Parathyroid adenoma (tissue), 2 donors: ENCODE data around the gene MLLT1.

Source experiments
- H2AFZ ChIP-seq: fragments of 300-600 bp; sonication (generic); one replicate; pipeline ENCODE4 v1.7.0; 2017; ENCODE audit warnings: antibody characterized with exemption, mild to moderate bottlenecking
- H3K27ac ChIP-seq: fragments of 300-600 bp; sonication (generic); one replicate; pipeline ENCODE4 v1.7.0; 2017
- H3K27me3 ChIP-seq: fragments of 300-600 bp; sonication (generic); one replicate; pipeline ENCODE4 v1.7.0; 2017; ENCODE audit warnings: low read length; ENCODE audit not compliant: control insufficient read depth, insufficient read depth
- H3K36me3 ChIP-seq: fragments of 300-600 bp; sonication (generic); one replicate; pipeline ENCODE4 v1.7.0; 2017; ENCODE audit warnings: low read length; ENCODE audit not compliant: control insufficient read depth, insufficient read depth
- H3K4me1 ChIP-seq: fragments of 300-600 bp; sonication (generic); one replicate; pipeline ENCODE4 v1.7.0; 2017; ENCODE audit warnings: control low read depth
- H3K4me2 ChIP-seq: fragments of 300-600 bp; sonication (generic); one replicate; pipeline ENCODE4 v1.7.0; 2017; ENCODE audit warnings: low read length
- H3K4me3 ChIP-seq: fragments of 300-600 bp; sonication (generic); one replicate; pipeline ENCODE4 v1.7.0; 2017; ENCODE audit warnings: low read depth, low read length
- H3K79me2 ChIP-seq: fragments of 300-600 bp; sonication (generic); one replicate; pipeline ENCODE4 v1.7.0; 2017; ENCODE audit warnings: control low read depth
- H3K9ac ChIP-seq: fragments of 300-600 bp; sonication (generic); one replicate; pipeline ENCODE4 v1.7.0; 2017; ENCODE audit warnings: mild to moderate bottlenecking
- H3K9me3 ChIP-seq: fragments of 300-600 bp; sonication (generic); one replicate; pipeline ENCODE4 v1.7.0; 2017; ENCODE audit warnings: low read length; ENCODE audit not compliant: control insufficient read depth
- TF ChIP-seq, protein P1 (sequence below): fragments of 300-600 bp; sonication (generic); IDR thresholded peaks from one replicate; pipeline ENCODE4 v1.7.0; 2017; ENCODE audit warnings: antibody characterized with exemption, mild to moderate bottlenecking
- donor health status: primary hyperparathyroidism.

Gene MLLT1

DNA sequence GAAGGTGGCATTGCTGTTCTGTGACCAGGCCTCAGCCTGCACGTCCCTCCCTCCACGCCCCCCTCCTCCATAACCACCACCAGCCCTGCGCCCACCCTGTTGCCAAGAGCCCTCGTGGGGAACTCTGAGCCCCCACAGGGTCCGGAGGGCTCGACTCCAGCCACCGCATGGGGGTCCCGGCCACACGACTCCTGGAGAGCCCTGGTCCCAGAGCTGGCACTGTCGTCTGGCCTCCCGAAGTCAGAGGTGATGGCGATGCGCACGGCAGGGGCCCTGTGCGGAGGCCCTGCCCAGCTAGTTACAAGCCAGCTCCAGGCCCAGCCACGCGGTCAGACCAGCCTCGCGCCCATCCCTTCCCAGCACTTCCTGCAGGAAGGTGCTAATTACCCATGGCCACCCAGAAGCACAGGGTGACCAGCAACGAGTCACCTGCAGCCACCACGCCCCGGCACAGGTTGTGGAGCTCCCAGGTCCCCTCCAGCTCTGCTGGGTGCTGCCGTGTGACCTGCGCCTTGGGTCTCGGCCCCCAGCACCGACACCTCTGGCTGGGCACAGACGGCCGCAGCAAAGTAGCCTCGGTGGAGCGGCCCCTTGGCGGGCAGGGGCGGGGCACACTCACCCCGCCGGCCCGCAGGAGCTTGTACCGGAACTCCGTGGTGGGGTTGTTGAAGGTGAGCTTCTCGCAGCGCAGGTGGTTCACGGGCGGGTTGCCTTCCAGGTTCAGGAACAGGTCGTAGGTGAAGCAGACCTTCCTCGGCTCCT, 49.6 kb downstream of the MLLT1 start:
- Histone ChIP-seq H3K27ac (no peak overlapping the region), H3K4me1 (peaks cover 11% of the 10 kb centered on the region), H3K36me3 (no peaks in the 10 kb centered on the region)

DNA sequence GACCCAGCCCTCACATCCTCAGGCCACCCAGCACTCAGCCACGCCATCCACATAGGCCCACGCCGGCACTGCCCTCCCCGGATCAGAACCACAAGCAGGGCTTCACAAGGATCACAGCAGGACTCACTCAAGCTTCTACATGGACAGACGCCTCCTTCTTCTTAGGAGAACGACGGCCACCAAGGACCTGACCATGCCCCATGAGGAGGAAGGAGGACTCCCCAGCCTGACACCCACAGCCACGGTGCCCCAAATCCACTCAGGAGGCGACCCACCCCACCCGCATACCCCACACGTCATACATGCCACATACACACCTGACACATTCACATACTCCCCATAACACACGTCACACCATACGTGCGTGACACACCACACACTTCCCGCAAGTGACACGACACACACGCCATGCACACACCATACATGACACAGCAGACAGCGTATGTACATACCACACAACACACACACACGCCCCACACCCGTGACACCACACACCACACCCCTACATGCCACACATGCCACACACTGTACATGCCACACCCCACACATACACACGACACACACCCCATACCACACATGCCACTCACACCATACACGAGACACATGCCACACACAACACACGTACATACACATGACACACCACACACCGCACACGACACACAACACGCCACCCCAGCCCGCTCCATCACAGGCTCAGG, 50.4 kb downstream of the MLLT1 start:
- Histone ChIP-seq H3K4me1 (peaks cover 11% of the 10 kb centered on the region), H3K9me3 (no peaks in the 10 kb centered on the region), H3K4me2 (no peak overlapping the region), H2AFZ (no peak overlapping the region), H3K79me2 (peaks cover 94% of the 10 kb centered on the region), H3K27ac (no peak overlapping the region), H3K4me3 (no peak overlapping the region), H3K9ac (no peak overlapping the region), H3K36me3 (no peaks in the 10 kb centered on the region), H3K27me3 (no peaks in the 10 kb centered on the region)
- TF ChIP-seq, protein P1, sequence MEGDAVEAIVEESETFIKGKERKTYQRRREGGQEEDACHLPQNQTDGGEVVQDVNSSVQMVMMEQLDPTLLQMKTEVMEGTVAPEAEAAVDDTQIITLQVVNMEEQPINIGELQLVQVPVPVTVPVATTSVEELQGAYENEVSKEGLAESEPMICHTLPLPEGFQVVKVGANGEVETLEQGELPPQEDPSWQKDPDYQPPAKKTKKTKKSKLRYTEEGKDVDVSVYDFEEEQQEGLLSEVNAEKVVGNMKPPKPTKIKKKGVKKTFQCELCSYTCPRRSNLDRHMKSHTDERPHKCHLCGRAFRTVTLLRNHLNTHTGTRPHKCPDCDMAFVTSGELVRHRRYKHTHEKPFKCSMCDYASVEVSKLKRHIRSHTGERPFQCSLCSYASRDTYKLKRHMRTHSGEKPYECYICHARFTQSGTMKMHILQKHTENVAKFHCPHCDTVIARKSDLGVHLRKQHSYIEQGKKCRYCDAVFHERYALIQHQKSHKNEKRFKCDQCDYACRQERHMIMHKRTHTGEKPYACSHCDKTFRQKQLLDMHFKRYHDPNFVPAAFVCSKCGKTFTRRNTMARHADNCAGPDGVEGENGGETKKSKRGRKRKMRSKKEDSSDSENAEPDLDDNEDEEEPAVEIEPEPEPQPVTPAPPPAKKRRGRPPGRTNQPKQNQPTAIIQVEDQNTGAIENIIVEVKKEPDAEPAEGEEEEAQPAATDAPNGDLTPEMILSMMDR = no peak

More for the DNA sequence above, 49.6 kb downstream of the MLLT1 start:
- no peak overlapping the region for H3K4me3 ChIP-seq
- H3K79me2 ChIP-seq = peaks cover 93% of the 10 kb centered on the region
- TF ChIP-seq, protein P1 = no peak
- H3K27me3 ChIP-seq = no peaks in the 10 kb centered on the region
- H3K9ac ChIP-seq = no peak overlapping the region
- no peak overlapping the region for H2AFZ ChIP-seq
- H3K4me2 ChIP-seq = no peak overlapping the region
- no peaks in the 10 kb centered on the region for H3K9me3 ChIP-seq

GRCh38 chr19:6228551-6229215, 51.1 kb downstream of the MLLT1 start:
- TF ChIP-seq, protein P1 = no peak
- Histone ChIP-seq H3K9me3 (no peaks in the 10 kb centered on the region), H3K4me3 (no peak overlapping the region), H2AFZ (no peak overlapping the region), H3K4me1 (peaks cover 15% of the 10 kb centered on the region), H3K27ac (no peak overlapping the region), H3K79me2 (peaks cover 93% of the 10 kb centered on the region), H3K4me2 (no peak overlapping the region), H3K27me3 (no peaks in the 10 kb centered on the region), H3K9ac (no peak overlapping the region), H3K36me3 (no peaks in the 10 kb centered on the region)

- TF ChIP-seq, protein P1 = no peak
- no peak overlapping the region for H3K4me3 ChIP-seq
- no peak overlapping the region for H3K9ac ChIP-seq
- no peak overlapping the region for H3K27ac ChIP-seq
- no peak overlapping the region for H3K4me2 ChIP-seq
- no peak overlapping the region for H2AFZ ChIP-seq
- peaks cover 19% of the 10 kb centered on the region for H3K4me1 ChIP-seq
- H3K36me3 ChIP-seq = no peaks in the 10 kb centered on the region
- H3K79me2 ChIP-seq = peaks cover 87% of the 10 kb centered on the region
- H3K27me3 ChIP-seq = no peaks in the 10 kb centered on the region
- no peaks in the 10 kb centered on the region for H3K9me3 ChIP-seq
Observed at GRCh38 chr19:6227936-6228325, 51.8 kb downstream of the MLLT1 start.
